ENCODE measurements around the gene LYPD6.
"Not testable (repeated sequence)": the region's sequence is repeated elsewhere in the genome, so short reads cannot be mapped to it uniquely, and the experiment has no call there.

LYPD6 gene

DNA sequence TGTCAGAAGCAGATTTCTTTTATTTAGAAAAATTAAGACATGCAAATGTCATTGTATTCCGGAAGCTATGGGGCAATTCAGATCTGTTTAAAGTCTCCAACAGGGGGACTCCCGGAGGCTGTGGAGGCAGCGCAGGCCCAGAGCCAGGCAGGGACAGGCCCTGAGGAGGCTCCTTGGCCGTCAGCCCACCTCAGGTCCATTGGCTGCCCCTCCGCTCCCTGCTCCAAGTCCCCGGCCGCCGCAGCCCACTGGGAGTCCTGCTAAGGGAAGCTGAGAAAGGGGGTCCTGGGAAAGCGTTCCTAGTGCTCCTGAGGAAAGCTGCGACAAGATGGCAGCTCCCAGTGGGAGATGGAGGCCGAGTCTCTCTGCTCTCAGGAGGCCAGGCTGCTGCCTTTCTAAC is 20.0 kb upstream of the LYPD6 start:
- in situ Hi-C loops (cut with MboI; ENCODE audit: low sequenced_read_pairs, unreplicated experiment), result loop anchor here (10.0 kb wide), 1 partner anchor 286 kb away; no protein-coding TSS in a partner anchor

DNA sequence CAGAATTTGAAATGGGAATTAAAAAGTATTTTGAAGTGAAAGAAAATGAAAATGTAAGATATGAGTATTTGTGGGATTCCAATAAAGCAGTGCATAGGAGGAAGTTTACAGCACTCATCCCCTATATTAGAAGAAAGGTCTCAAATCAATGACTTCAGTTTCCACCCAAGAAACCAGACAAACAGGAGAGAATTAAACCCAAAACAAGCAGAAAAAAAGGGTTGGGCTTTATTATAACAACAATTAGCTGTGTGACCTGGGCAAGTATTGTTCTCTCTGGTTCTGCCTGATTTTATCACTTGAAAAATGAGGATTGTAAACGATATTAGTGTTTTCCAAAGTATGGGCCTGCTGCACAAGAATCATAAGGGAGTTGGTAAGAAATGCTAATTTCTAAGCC is 18.3 kb upstream of the LYPD6 start:
- in situ Hi-C loops (cut with MboI; ENCODE audit: low sequenced_read_pairs, unreplicated experiment), result loop anchor here (10.0 kb wide), 1 partner anchor 287 kb away; no protein-coding TSS in a partner anchor
- DNase-seq (ENCODE audit: low spot score), result no peak
- no peak for TF ChIP-seq CTCF (IDR thresholded peaks at IDR 0.05; ENCODE audit: borderline replicate concordance, control extremely low read depth, extremely low read depth, insufficient read depth, missing control alignments)

More for the DNA sequence above, 20.0 kb upstream of the LYPD6 start:
- TF ChIP-seq CTCF (IDR thresholded peaks at IDR 0.05; ENCODE audit: borderline replicate concordance, control extremely low read depth, extremely low read depth, insufficient read depth, missing control alignments), result no peak
- DNase-seq (ENCODE audit: low spot score), result no peak

- in situ Hi-C loops (cut with MboI; ENCODE audit: low sequenced_read_pairs, unreplicated experiment), result loop anchor here (10.0 kb wide), 1 partner anchor 289 kb away; no protein-coding TSS in a partner anchor
- DNase-seq (ENCODE audit: low spot score), result peak; percentile 55
- peak; percentile 58 for TF ChIP-seq CTCF (IDR thresholded peaks at IDR 0.05; ENCODE audit: borderline replicate concordance, control extremely low read depth, extremely low read depth, insufficient read depth, missing control alignments)
Observed at GRCh38 chr2:149313512-149313972, 16.8 kb upstream of the LYPD6 start.

GRCh38 chr2:149314687-149315086 is 15.7 kb upstream of the LYPD6 start:
- no peak for DNase-seq (ENCODE audit: low spot score)
- in situ Hi-C loops (cut with MboI; ENCODE audit: low sequenced_read_pairs, unreplicated experiment), result loop anchor here (10.0 kb wide), 1 partner anchor 290 kb away; no protein-coding TSS in a partner anchor
- no peak for TF ChIP-seq CTCF (IDR thresholded peaks at IDR 0.05; ENCODE audit: borderline replicate concordance, control extremely low read depth, extremely low read depth, insufficient read depth, missing control alignments)

DNA sequence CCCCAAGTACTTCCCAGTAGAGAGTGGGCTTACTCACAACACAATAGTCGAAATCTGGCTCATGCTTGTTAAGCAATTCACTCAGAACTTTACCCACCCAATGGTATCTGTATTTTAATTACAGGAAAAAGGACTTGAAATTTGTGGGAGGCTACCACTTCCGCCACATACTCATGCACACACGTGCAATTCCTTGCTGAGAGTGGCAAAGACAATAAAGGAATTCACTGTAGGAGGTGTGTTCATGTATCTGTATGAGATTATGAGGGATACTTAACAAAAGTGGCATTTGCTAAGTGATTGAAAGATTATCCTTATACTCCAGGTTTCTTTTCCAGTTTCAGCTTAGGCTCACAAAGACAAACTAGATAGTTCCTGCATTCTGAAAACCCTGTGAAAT is 14.9 kb upstream of the LYPD6 start:
- TF ChIP-seq CTCF (IDR thresholded peaks at IDR 0.05; ENCODE audit: borderline replicate concordance, control extremely low read depth, extremely low read depth, insufficient read depth, missing control alignments), result no peak
- DNase-seq (ENCODE audit: low spot score), result no peak
- in situ Hi-C loops (cut with MboI; ENCODE audit: low sequenced_read_pairs, unreplicated experiment), result loop anchor here (10.0 kb wide), 1 partner anchor 291 kb away; no protein-coding TSS in a partner anchor

- in situ Hi-C loops (cut with MboI; ENCODE audit: low sequenced_read_pairs, unreplicated experiment), result loop anchor here (10.0 kb wide), 1 partner anchor 294 kb away; no protein-coding TSS in a partner anchor
- DNase-seq (ENCODE audit: low spot score), result not testable (repeated sequence)
Observed at GRCh38 chr2:149318566-149318965, 11.8 kb upstream of the LYPD6 start.

DNA sequence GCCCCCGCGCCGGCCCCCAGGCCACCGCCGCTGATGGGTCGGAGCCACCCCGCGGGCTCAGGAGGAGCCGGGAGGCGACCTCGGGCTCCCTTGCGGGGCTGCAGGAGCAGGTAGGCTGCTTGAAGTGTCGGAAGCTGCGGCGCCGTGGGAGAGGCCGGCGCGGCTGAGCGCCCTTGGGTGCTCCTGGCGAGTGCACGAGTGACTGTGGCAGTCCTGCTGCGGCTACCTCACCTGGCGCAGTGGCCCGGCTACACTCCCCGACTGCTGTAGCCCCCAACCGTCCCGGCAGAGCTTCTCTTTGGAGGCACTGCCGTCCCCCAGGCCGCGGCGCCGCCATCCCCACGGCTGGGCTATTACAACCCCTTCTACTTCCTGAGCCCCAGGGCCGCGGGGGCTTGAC is 10.0 kb upstream of the LYPD6 start:
- TF ChIP-seq CTCF (IDR thresholded peaks at IDR 0.05; ENCODE audit: borderline replicate concordance, control extremely low read depth, extremely low read depth, insufficient read depth, missing control alignments), result no peak
- in situ Hi-C loops (cut with MboI; ENCODE audit: low sequenced_read_pairs, unreplicated experiment), result no loop called here
- no peak for DNase-seq (ENCODE audit: low spot score)

Measured in GM13976 (cell line).